ENCODE results near the gene BFSP2. TPM values are rescaled to one million over a fixed set of nuclear protein-coding genes. Genes with fewer than 3 reads are reported as not detected.
"Not testable (repeated sequence)": the region's sequence is repeated elsewhere in the genome, so short reads cannot be mapped to it uniquely, and the experiment has no call there.

The BFSP2 gene
- polyA plus RNA-seq, 3 donors, result 0.12 TPM; not detected in 2

DNA sequence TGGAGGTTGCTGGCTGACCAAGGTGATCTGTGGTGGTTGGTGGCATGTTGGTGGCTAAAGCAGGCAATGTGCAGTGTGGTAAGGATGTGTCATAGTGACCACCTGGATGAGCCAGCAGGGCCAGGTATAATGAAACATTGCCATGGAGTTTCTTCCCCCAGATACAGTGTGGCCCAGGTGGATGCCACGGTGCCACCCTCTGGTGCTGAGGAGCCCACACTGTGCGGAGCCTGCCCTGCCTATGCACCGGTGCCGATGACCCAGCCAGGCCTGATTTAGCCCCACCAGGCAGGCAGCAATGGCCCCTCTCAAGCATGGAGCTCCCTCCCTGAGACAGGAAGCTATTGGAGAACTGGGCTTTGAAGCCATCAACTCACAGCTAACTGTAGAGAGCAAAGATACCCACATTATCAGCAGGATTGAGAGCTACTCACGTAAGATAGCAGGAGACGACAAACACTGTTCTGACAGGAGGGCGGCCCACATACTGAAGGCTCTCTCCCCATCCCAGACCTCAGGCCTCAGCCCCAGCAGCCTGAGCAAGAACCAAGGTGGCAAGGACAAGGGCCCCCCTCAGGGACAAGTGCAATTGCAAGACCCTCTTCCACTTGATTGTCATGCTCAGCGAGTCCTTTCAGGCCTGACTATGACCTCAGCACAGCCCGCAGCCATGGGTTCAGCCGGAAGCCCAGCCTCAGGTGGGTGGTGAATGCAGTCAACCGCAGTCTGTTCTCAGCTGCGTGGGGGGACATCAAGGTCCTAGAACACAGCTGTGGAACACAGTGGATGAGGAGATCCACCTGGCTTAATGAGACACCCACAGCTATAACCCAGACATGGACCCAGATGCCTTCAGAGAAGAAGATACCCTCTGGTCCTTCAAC lies 90.9 kb downstream of the BFSP2 start:
- WGBS, 3 donors, result 92 to 93% (median 93%) methylated on average over 12 of the region's 12 CpGs
- no peak overlapping the region for H3K27ac ChIP-seq (ENCODE audit: low read depth, low read length)

DNA sequence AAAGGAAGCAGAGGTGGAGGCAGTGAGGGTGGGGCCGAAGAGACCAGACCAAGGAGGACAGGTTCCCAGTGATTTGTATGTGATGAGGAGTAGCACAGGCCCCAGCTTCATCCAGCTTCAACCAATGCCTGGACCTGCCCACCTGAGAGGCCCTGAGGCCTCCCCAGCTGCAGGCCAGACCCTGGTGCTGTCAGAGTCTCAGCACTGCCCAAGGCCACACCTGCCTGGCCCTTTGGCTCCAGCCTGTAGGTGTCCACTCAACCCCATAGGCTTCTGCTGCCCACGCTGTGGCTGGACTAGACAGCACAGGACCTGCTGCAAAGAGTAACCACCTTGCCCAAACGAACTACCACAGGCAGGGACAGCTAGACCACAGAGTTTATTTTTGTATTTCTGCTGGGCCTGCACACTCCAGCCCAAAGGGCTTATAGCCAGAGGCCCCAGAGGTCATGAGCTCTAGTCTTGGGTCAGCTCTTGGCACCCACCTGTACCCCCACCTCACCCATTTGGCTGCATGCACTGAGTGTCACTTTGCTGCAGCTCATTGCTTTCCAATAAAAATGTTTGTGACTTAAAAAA lies 91.7 kb downstream of the BFSP2 start:
- WGBS, 3 donors, result 84 to 90% (median 86%) methylated on average over 3 of the region's 3 CpGs
- H3K27ac ChIP-seq (ENCODE audit: low read depth, low read length), result no peak overlapping the region

- 81 to 94% (median 90%) methylated on average over 6 of the region's 6 CpGs for WGBS, 3 donors
- no peak overlapping the region for H3K27ac ChIP-seq (ENCODE audit: low read depth, low read length)
These were observed 92.4 kb downstream of the BFSP2 start for GRCh38 chr3:133492159-133492741.

DNA sequence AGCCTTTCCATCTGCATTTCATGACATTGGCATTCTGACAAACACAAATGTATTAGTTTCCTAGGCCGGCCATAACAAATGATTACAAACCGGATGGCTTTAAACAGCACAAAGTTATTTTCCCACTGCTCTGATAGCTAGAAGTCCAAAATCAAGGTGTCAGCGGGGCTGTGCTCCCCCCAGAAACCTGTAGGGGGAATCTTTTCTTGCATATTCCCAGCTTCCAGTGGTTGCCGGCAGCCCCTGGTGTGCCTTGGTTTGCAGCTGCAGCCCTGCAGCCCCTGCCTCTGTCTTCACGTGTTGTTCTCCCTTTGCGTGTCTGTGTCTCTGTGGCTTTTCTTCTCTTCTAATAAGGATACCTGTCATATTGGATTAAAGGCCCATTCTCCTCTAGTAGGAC lies 94.6 kb downstream of the BFSP2 start:
- WGBS, 3 donors, result 74 to 83% (median 81%) methylated on average over 6 of the region's 6 CpGs
- no peak overlapping the region for H3K27ac ChIP-seq (ENCODE audit: low read depth, low read length)

GRCh38 chr3:133502542-133502941 lies 102.7 kb downstream of the BFSP2 start:
- 95 to 100% (median 100%) methylated on average over 1 to 2 of the region's 2 CpGs for WGBS, 3 donors

GRCh38 chr3:133503409-133503808 lies 103.6 kb downstream of the BFSP2 start:
- no peak overlapping the region for H3K27ac ChIP-seq (ENCODE audit: low read depth, low read length)
- WGBS, 3 donors, result 0 to 88% (median 0%) methylated on average over 1 of the region's 1 CpG

More at GRCh38 chr3:133502542-133502941, 102.7 kb downstream of the BFSP2 start:
- H3K27ac ChIP-seq (ENCODE audit: low read depth, low read length), result not testable (repeated sequence)

DNA sequence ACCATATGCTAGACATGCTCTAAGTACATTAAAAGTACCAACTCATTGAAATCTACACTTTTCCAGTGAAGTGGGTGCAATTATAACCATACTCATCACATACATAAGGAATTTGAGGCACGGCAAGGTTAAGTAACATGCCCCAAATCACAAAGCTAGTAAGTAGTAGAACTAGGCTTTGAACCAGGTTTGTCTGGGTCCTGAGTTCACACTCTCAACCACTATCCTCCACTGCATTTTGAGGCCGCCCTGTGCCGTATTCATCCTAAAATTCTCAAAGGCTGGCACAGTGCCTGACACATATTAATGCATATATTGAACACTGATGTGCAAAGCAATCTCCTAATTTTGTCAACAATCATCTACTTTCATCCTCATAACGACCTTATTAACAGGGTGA lies 104.9 kb downstream of the BFSP2 start:
- H3K27ac ChIP-seq (ENCODE audit: low read depth, low read length), result no peak overlapping the region
- 86 to 90% (median 90%) methylated on average over 4 of the region's 4 CpGs for WGBS, 3 donors

DNA sequence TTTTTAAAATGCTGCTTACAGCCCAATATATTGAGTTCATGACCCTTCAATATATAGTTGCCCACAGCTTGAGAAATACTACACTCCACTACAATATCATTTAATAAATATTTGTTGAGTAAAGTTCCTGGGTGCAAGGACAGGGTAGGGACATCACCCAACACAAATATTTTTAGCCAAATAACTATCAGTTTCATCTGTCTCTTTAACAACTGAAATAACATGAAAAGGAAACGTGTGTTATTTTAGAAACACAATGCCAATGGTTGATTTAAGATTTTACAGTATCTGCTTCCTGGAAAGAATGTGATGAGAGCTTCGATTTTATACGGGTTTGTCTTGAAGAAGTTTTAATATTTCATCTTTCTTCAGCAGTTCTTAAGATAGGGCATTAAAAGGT lies 106.0 kb downstream of the BFSP2 start:
- H3K27ac ChIP-seq (ENCODE audit: low read depth, low read length), result no peak overlapping the region
- 8 to 19% (median 8%) methylated on average over 3 of the region's 3 CpGs for WGBS, 3 donors

GRCh38 chr3:133506215-133506901 lies 106.5 kb downstream of the BFSP2 start:
- WGBS, 3 donors, result 15 to 36% (median 34%) methylated on average over 9 of the region's 9 CpGs
- no peak overlapping the region for H3K27ac ChIP-seq (ENCODE audit: low read depth, low read length)

DNA sequence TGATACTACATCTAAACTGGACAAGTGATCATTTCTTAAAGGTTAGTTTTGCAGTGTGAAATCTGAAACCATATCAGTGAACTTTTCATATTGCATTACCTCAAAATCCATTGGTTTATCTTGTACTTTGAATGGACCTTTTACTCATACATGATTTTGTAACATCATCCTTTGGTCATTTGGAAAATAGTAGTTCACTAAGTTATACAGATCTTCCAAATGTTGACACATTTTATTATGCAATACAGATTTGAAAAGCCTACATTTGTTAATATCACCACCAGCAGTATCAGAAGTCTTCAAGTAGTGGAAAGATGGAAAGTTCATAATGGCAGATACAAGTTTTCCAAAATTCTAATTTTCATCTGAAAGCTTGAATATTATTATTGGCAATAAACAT lies 109.6 kb downstream of the BFSP2 start:
- no peak overlapping the region for H3K27ac ChIP-seq (ENCODE audit: low read depth, low read length)

GRCh38 chr3:133512416-133513089 lies 112.7 kb downstream of the BFSP2 start:
- no peak overlapping the region for H3K27ac ChIP-seq (ENCODE audit: low read depth, low read length)
- WGBS, 3 donors, result 78 to 93% (median 80%) methylated on average over 6 of the region's 6 CpGs

DNA sequence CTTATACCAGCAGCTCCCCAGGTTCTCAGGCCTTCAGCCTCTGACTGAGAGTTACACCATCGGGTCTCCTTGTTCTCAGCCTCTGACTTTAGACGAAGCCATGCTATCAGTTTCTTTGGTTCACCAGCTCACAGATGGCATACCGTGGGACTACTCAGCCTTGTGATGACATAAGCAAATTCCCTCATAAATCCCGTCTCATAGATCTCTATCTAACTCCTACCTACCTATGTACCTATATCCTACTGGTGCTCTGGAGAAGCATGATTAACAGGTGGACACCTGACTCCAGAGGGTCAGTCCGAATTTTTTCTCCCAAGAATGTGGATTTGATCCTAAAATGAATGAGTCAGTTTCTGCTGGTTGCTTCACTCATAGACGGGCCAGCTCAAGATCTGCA lies 114.6 kb downstream of the BFSP2 start:
- H3K27ac ChIP-seq (ENCODE audit: low read depth, low read length), result no peak overlapping the region
- 87 to 93% (median 91%) methylated on average over 6 of the region's 6 CpGs for WGBS, 3 donors

DNA sequence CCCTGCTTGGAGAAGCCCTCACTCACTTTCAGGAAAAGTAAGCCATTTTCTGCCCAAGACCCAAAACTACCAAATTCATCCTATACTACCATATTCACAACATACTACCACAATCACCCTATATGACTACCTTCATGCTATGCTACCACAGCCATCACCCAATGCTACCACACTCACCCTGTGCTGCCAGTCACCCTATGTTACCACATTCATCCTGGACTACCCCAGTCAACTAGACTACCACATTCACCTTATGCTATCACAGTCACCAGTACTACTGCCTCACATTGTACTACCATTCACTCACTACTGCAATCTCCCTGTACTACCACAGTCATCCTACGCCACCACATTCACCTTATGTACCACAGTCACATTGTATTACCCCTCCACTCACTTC lies 115.3 kb downstream of the BFSP2 start:
- no peak overlapping the region for H3K27ac ChIP-seq (ENCODE audit: low read depth, low read length)
- 90 to 100% (median 100%) methylated on average over 1 of the region's 1 CpG for WGBS, 3 donors

GRCh38 chr3:133520286-133520685 lies 120.4 kb downstream of the BFSP2 start:
- H3K27ac ChIP-seq (ENCODE audit: low read depth, low read length), result no peak overlapping the region

DNA sequence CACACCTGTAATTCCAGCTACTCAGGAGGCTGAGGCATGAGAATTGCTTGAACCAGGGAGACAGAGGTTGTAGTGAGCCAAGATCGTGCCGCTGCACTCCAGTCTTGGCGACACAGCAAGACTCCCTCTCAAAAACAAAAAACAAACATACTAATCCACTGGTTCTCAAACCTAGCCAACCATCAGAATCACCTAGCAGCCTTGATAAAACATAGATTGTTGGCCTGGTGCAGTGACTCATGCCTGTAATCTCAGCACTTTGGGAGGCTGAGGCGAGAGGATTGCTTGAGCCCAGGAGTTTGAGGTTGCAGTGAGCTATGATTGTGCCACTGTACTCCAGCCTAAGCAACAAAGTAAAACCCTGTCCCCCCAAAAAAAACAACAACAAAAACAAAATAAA lies 121.1 kb downstream of the BFSP2 start:
- not testable (repeated sequence) for H3K27ac ChIP-seq (ENCODE audit: low read depth, low read length)
- WGBS, 3 donors, result 69 to 96% (median 96%) methylated on average over 4 of the region's 4 CpGs

- no peak overlapping the region for H3K27ac ChIP-seq (ENCODE audit: low read depth, low read length)
- WGBS, 3 donors, result 38 to 63% (median 52%) methylated on average over 5 of the region's 5 CpGs
These were observed 122.1 kb downstream of the BFSP2 start for GRCh38 chr3:133521946-133522345.

- 39 to 55% (median 50%) methylated on average over 3 of the region's 3 CpGs for WGBS, 3 donors
- H3K27ac ChIP-seq (ENCODE audit: low read depth, low read length), result not testable (repeated sequence)
These were observed 123.9 kb downstream of the BFSP2 start for GRCh38 chr3:133523758-133524157.
